GM04504 (cell line): Measurements from ENCODE around the gene FHOD1.

Source experiments
- DNase-seq: peaks from one replicate; pipeline ENCODE4 v3.0.0-alpha.2; 2012; ENCODE audit warnings: low read depth

The FHOD1 gene

DNA sequence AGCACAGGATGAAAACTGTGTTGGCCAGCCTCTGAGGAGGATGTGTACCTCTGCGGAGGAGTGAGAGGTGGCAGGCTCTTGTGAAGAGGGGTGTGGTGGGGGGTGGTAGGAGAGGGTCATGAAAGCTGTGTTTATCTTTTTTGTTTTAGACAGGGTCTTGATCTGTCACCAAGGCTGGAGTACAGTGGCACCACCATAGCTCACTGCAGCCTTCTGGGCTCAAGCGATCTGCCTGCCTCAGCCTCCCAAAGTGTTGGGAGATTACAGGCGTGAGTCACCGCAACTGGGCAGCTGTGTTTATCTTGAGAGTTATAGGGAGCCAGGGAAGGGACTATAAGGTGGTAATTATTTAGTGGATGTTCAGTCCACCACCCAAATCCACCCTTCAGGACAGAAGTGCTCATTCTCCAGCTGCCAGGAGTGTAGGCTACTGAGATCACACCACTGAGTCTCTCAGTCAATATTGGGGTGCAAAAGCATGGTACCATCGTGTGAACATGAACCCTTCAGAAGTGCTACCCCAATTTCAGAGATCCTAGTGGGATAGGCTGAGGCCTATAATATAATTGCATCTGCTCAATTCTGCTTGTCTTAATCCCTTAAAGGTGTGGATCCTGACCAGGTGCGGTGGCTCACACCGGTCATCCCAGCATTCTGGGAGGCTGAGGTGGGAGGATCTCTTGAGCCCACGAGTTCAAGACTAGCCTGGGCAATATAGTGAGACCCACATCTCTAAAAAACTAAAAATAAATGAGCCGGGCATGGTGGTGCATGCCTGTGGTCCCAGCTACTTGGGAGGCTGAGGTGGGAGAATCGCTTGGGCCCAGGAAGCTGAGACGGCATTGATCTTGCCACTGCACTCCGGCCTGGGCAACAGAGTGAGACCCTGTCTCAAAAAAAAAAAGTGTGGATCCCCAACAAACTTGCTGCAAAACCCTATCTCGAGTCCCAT is 56.6 kb downstream of the FHOD1 start:
- DNase-seq = no peak

DNA sequence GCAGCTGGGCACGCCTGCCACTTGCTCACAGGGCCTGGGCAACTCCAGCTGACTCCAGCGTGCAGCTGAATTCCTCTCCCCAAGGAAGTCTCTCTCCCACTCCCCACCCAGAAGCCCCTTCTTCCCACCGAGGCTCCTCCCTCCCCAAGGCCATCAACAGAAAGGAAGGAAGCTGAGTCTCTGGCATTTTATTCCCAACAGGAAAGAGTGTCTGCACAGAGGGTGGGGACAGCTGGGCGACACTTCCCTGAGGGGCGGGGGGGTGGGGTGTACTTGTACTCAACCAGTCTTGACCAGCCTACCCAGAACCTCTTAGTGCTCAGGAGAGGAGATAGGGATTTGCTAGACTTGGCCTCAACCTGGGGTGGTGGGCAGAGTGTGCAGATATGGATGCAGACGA is 57.2 kb downstream of the FHOD1 start, which contains the start of gene EXOC3L1:
EXOC3L1 (minus strand) TSS at position 96 of the 400 bp plus-strand sequence. CDS start 460 bp downstream, outside the sequence.
- DNase-seq = no peak

DNA sequence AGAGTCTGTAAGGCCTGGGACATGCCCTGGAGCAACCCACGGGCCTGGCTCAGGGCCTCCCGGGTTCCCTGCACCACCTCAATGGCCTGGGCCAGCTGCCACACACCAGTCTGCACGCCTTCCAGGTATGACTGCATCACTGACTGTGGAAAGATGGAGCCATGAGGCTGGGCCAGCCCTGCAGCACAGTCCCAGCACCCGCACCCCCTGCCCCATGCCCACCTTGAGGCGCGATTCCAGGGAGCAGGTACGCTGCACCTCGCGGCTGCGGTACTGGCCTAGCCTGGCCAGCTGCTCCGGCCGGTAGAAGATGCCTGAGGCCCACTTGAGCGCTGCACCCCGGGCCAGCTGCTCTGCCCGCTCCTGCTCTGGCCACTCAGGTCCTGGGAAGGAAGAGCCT is 58.5 kb downstream of the FHOD1 start:
- no peak for DNase-seq

DNA sequence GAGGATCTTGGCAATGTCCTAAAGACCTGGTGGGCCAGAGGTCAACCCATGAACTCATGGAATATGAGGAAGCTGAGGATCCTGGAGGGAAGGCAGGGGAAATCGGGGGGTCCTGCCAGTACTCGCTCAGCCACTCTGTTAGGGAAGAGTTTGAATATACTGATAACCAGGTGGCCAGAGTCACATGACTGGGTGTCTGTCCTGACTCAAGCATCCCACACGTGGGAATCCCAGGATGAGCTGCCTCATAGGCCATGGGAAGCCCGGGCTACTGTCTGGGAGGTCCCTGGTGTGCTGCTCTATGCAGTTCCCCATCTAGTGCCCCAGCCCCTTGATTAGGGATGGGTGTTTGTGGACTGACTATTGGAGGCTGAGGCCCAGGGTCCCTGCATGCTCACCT is 59.0 kb downstream of the FHOD1 start:
- DNase-seq = no peak

DNA sequence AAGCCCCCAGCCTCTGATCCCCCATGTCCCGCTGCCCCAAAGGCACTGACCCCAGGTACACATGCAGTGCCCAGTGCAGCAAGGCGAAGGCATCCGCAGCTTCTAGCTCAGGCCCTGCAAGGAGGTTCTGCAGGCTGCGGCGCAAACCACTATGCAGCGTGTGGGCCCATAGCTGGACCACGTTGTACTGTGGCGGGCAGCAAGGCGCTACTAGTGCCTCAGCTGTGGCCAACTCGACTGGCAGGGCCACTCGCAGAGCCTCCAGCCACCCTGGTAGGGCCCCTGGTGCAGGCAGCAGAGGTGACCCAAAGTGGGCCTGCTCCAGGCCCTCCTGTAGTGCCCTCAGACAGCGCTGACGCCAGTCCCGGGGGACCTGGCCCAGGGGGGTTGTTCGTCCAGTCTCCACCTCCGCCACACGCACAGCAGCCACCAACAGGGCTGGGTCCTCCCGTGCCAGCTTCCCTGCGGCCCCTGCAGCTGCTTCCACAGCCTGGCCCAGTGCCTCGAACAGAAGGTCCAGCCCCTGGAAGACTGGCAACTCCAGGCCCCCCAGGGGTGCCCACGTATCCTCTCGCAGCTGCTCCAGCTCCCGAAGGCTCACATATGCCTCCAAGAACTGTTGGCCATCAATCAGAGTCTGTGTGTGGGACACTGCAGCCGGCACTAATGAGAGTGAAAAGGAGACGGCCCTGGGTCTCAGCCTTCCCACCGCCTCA is 59.9 kb downstream of the FHOD1 start:
- no peak for DNase-seq

DNA sequence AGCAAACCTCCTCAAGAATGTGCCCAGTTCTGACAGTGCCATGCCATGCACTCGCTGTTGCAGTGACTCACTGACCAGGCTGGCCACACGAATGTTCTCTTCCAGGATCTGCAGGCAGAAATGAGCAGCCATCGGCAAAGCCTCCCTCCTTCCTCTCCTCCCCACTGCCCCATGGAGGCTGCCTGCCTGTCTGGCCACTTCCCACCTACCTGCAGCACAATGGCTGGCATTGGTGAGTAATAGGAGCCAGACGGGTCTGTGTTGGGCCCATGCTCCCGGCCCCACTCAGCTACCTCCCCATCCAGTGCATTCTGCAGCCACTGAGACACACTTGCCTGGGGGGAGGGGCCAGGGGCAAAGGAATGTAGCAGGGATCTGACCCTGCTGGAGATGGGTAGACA is 60.7 kb downstream of the FHOD1 start:
- DNase-seq = no peak

DNA sequence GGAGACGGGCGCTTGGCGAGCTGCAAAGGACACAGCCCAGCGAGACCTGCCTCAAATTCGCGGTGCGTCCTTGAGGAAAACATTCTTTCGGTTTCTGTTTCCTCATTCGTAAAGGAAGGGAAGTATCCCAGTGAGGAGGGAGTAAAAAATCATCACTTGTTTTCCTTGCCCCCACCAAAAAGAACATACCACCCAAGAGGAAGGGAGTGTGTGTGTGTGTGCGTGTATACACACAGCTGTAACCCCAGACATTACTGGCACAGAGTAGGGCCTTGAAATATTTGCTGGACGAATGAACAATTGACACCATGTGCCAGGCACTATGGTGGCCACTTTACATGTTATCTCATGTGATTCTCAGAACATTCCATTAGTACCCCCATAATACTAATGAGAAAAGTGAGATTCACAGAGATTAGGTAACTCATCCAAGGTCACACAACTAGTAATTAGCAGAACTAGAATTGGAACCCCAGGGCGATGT is 61.6 kb downstream of the FHOD1 start:
- no peak for DNase-seq

DNA sequence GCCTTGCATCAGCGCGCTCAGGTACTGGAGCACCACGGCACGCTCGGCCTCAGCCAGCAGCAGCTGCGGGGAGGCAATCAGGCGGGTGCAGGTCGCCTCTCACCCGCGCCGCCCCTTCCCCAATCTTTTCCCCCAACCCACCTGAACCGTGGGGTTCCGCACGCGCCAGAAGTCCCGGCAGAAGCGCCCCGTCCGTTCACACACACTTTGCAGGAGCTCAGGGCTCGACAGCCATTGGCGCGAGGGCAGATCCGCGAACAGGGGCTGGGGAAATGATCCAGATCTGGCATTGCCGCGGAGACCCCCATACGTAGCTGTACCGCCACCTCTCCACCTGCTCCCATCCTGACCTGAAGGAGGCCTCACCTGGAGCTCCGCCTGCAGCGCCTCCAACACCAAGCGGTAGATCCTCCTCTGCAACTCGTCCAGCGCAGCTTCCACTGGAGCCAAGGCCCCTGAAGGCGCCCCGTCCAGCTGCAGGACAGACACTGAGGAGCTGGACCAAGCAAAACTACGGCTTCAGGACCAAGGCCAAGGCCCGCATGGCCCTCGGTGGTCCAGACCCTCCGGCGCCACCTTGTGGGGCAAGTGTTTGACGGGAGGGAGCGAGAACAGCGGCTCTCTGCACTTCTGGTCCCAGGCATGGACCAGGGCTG is 62.2 kb downstream of the FHOD1 start:
- DNase-seq = peak; percentile 77

DNA sequence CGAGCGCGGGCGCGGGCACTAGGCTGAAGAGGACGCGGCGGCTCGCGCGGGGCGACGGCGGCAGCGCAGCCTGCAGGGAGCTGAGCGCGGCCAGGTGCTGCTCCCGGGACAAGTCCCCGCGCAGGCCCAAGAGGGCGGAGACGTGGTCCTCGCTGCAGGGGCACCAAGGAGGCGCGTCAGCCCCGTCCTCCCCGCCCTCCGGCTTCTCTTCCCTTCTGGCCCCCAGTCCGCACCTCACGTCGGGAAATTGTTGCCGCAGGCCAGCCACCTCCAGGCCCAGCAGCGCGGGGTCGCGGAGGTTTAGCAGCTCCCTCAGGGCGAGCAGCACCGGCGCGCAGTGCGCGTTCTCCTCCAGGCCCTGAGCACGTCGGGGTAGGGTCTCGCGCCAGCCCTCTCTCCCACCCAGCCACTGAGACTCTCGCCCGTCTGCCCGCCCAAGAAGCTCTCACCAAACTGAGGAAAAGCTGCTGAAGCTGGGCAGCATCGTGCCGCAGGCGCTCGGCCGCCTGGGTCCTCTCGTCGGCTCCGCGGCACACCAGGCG is 62.8 kb downstream of the FHOD1 start:
- no peak for DNase-seq

DNA sequence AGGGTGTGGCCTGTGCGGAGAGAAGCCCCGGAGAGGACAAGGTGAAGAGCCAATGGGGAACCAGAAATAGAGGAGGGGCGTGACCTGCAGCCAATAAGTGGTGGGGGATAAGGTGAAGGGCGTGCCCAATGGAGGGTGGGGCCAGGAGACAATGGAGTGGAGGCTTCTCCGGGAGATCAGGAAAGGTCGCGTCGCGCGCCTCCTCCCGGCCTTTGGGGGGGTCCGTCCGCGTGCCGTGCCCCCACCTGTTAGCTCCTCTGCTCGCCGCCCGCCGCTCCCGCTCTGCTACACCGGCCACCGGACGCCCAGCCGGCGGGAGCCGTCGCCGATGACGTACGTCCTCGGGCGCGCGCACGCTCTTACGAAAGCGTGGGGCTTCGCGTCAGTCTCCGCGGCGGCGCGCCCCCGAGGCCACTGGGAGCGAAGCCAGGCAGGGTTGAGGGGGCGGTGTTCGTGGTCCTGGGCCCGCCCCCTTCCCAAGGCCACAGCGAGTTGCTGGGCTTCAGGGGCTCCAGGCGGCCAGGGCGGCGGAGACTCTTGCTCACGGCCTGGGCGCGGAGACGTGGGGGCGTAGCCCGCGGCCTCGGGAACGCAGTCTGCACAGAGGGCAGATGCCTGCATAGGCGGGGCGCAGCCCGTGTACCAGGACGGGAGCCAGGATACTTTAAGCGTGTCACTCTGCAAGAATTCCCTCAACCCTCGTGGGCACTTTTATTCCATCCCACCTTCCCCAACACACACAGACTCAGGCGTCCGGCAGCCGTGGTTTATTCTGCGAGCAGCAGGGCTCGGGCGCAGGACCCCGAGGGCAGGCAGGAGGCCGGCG is 63.4 kb downstream of the FHOD1 start, which contains the start of gene MATCAP1:
MATCAP1 (minus strand) TSS at position 337 of the 826 bp plus-strand sequence. CDS start 3,353 bp downstream, outside the sequence.
- DNase-seq = peak; percentile 95

DNA sequence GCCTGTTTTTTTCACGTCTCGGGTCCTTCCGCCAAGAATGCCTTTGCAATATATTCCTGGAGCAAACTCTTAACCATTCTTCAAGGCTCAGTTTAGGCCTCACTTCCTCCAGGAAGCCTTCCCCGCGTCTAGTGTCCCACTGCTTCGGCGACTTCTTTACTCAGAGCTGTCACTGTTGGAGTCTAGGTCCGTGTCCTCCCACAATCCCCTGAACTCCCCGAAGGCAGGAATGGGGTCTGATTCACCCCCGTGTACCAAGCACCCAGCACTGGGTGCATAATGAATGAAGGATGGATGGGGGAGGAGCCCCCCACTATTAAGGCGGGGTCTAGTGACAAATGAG is 64.0 kb downstream of the FHOD1 start:
- DNase-seq = no peak

DNA sequence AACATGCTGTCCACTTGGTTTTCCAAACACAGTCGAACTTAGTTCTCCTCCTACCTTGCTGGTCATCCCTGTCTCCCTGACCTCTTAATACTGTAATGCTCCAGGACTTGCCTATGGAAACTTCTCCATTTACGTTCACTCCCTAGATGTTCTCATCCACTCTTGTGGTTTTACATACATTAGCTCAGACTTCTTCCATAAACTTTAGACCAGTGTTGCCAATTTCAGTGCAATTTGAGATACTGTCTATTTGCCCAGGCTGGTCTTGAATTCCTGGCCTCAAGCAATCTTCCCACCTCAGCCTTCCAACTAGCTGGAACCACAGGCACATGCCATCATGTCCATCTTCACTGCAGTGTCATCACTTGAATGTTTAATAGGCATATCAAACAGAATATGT is 65.0 kb downstream of the FHOD1 start:
- no peak for DNase-seq

DNA sequence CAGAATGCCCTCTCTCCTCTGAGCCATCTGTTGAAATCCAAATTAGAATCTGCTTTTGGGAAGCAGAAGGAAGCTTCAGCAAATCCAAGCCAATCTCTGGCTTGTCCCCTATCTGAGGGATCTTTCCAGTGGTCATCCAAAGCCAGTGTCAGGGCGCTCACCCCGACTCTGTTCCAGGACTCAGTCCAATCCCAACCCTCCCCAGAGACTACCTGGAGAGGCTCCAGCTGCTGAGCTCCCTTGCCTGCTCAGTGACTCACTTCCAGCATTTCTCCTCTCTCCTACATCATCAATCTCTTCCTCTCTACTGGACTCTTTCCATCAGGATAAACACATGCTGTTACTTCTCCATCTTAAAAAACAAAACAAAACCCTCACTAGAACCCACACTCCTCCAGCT is 65.9 kb downstream of the FHOD1 start:
- peak; percentile 77 for DNase-seq

DNA sequence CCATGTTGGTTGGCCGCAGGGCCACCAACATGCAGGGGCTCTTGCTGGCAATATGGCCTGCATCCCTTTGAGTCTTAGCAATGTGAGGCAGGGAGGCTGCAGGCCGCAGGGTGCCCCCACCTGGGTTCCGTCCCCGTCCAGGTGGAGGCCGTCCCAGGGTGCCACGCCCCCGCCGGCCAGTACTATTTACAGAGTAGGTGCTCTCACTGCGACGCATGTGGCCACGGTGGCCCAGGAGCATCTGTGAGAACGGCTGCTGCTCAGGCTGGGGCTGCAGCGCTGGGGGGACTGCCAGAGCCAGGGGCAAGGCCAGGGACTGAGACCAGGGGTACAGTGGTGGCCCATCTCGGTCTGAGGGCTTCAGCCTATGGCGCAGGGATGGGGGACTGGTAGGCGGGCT is 67.1 kb downstream of the FHOD1 start:
- DNase-seq = no peak

DNA sequence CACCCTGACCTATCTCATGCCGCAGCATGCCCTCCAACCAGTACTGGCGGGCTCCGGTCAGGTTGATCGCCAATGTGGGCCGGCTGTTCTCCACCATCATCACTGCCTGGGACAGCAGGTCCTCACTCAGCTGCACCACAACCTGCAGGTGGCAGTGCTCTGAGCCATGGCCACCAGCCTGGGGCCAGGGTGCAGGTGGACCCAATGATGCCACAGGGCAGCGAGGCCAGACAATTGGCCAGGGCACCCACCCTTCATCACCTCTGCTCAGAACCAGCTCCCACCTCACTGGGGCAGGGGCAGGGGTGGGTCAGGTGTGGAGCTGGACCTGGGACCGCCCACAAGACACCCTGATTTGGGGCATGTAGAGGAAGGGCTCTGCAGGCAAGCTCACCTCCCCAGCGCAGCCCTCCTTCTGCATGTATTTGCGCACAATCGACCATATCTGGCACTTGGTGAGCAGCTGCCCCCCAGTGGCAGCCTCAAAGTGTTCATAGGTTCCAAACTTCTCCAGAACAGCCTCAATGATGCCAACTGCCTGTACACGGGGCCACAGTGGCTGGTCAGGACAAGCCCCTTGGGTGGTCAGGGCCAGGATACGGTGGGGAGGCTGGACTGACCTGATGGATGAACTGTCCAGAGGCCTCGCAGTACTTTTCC is 67.7 kb downstream of the FHOD1 start:
- DNase-seq = no peak
